ENCODE data around the gene CRYGC.

Gene CRYGC

DNA sequence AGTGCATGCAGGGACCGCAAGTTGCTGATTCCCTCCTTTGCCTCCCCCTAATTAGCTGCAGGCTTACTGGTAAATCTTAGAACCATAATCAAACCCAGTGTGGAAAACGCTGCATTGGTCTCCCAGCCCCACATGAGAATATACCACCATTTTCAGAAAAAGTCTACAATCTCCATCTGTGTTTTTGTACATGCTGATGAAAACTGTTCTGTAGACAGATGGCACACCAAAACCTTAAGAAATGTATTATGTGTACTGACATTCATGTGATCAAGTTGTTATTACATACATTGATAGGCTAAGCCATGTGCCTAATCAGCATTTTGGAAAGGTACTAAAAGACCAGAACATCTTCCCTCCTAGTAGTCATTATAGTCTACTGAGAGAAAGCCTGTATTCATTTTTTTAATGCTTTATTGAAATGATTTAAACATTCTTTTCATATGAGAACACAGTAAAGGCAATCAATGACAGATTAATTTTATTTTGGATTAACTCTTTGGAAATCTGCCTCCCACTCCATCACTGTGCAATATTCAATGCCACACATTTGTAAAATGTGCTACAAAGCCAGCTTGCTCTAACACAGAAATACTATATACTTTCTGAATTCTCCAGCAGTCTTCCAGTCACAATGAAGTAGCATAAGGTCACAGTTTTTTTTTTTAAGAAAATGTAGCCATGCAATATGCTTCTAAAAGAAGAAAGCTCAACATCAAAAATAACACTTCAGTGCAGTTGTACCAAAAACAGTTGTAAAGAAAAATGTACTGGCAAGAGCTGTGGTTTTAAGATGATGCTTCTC lies 35.5 kb upstream of the CRYGC start:
- TF ChIP-seq, protein P1, sequence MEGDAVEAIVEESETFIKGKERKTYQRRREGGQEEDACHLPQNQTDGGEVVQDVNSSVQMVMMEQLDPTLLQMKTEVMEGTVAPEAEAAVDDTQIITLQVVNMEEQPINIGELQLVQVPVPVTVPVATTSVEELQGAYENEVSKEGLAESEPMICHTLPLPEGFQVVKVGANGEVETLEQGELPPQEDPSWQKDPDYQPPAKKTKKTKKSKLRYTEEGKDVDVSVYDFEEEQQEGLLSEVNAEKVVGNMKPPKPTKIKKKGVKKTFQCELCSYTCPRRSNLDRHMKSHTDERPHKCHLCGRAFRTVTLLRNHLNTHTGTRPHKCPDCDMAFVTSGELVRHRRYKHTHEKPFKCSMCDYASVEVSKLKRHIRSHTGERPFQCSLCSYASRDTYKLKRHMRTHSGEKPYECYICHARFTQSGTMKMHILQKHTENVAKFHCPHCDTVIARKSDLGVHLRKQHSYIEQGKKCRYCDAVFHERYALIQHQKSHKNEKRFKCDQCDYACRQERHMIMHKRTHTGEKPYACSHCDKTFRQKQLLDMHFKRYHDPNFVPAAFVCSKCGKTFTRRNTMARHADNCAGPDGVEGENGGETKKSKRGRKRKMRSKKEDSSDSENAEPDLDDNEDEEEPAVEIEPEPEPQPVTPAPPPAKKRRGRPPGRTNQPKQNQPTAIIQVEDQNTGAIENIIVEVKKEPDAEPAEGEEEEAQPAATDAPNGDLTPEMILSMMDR (conservative IDR thresholded peaks at IDR 0.05; ENCODE audit: low read depth, low read length): no peak
- DNase-seq (ENCODE audit: low read depth): no peak
- no peak overlapping the region for H3K4me3 ChIP-seq (ENCODE audit: low read depth, low read length)

DNA sequence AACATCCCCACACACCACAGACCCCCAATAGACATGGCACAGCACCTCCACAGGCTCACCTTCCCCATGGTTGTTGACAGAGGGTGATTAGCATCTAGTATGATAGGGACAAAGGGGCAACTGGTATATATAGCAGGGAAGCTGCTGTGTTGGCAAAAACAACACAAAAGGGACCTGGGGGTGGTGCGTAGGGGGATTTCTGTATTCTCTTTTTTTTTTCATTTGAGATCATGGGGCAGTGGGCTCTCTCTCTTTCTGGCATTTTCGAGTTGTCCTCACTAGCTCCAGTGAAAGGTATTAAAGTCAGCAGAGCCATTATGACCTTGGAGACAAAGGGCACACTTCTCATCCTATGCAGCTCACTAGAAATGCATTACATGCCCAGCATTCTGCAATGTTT lies 33.9 kb upstream of the CRYGC start, which contains the start of gene CRYGA:
Gene CRYGA (minus strand): TSS at position 101 of the 400 bp plus-strand sequence. CDS start 33 bp downstream, at position 68.
- TF ChIP-seq, protein P1 (conservative IDR thresholded peaks at IDR 0.05; ENCODE audit: low read depth, low read length): no peak
- DNase-seq (ENCODE audit: low read depth): no peak
- no peak within 1 kb of the TSS for H3K4me3 ChIP-seq (ENCODE audit: low read depth, low read length)

DNA sequence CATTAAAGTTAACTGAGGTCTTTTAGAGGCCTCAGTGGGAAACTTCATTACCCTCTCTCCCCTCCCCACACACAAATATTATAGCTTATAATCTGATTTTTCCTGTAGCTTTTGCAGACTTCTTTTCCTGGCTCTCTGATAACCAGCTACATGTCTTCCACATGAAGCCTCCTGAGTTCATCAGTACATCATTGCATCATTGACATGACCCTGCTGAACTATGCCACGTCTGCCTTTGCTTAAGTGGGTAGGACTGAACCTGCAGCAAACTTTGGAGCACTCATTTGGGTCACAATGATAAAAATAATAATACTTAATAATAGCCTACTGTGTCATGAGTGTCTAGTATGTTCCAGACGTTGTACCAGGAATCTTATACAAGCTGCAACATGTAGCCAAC lies 26.8 kb upstream of the CRYGC start:
- no peak for DNase-seq (ENCODE audit: low read depth)
- TF ChIP-seq, protein P1 (conservative IDR thresholded peaks at IDR 0.05; ENCODE audit: low read depth, low read length): no peak
- no peak overlapping the region for H3K4me3 ChIP-seq (ENCODE audit: low read depth, low read length)

- no peak for DNase-seq (ENCODE audit: low read depth)
- TF ChIP-seq, protein P1 (conservative IDR thresholded peaks at IDR 0.05; ENCODE audit: low read depth, low read length): no peak
- H3K4me3 ChIP-seq (ENCODE audit: low read depth, low read length): no peak overlapping the region
Observed at GRCh38 chr2:208153156-208153555, 23.5 kb upstream of the CRYGC start.

GRCh38 chr2:208150956-208151355 lies 21.3 kb upstream of the CRYGC start:
- TF ChIP-seq, protein P1 (conservative IDR thresholded peaks at IDR 0.05; ENCODE audit: low read depth, low read length): no peak
- no peak overlapping the region for H3K4me3 ChIP-seq (ENCODE audit: low read depth, low read length)
- DNase-seq (ENCODE audit: low read depth): no peak

- TF ChIP-seq, protein P1 (conservative IDR thresholded peaks at IDR 0.05; ENCODE audit: low read depth, low read length): no peak
- no peak for DNase-seq (ENCODE audit: low read depth)
- no peak overlapping the region for H3K4me3 ChIP-seq (ENCODE audit: low read depth, low read length)
Observed at GRCh38 chr2:208150094-208150493, 20.5 kb upstream of the CRYGC start.

GRCh38 chr2:208148803-208149202 lies 19.2 kb upstream of the CRYGC start:
- no peak overlapping the region for H3K4me3 ChIP-seq (ENCODE audit: low read depth, low read length)
- DNase-seq (ENCODE audit: low read depth): no peak
- TF ChIP-seq, protein P1 (conservative IDR thresholded peaks at IDR 0.05; ENCODE audit: low read depth, low read length): peak; percentile 44

Measured in choroid plexus epithelial cell (primary cell).